Adipose tissue (tissue), 3 donors: Measurements from ENCODE around the gene RWDD4. TPM values are rescaled to one million over a fixed set of nuclear protein-coding genes. Genes with fewer than 3 reads are reported as not detected.
"Not testable (repeated sequence)": the region's sequence is repeated elsewhere in the genome, so short reads cannot be mapped to it uniquely, and the experiment has no call there.

ENCODE experiments used
- H3K27ac ChIP-seq: one replicate; pipeline ENCODE4 v1.5.1; 2013; ENCODE audit warnings: low read depth, low read length
- WGBS, 3 donors: extraction: QIAGEN DNeasy Blood & Tissue Kit; methylation state at CpG; one replicate each; pipeline ENCODE4 v1.1.7; 2013; 5-methylcytosine and 5-hydroxymethylcytosine counted together
- polyA plus RNA-seq, 3 donors: library from polyadenylated mRNA; stranded (reverse); fragments of 200-250 nt; gene quantifications; one replicate each; pipeline ENCODE4 v1.2.3, GENCODE V29; 2013
- donor health status: healthy with polysubstance abuse.
- donor health status: Bipolar disorder and iron deficiency.
- donor health status: healthy.

The RWDD4 gene
- polyA plus RNA-seq, 3 donors = 9.4 to 20.0 (median 11.1) TPM

- 87 to 96% (median 94%) methylated on average over 5 of the region's 5 CpGs for WGBS, 3 donors
- H3K27ac ChIP-seq = no peak overlapping the region
These were observed 20.5 kb downstream of the RWDD4 start for GRCh38 chr4:183638436-183638835.

- no peak overlapping the region for H3K27ac ChIP-seq
- 22 to 88% (median 82%) methylated on average over 3 of the region's 3 CpGs for WGBS, 3 donors
These were observed 21.5 kb downstream of the RWDD4 start for GRCh38 chr4:183637461-183637860.

DNA sequence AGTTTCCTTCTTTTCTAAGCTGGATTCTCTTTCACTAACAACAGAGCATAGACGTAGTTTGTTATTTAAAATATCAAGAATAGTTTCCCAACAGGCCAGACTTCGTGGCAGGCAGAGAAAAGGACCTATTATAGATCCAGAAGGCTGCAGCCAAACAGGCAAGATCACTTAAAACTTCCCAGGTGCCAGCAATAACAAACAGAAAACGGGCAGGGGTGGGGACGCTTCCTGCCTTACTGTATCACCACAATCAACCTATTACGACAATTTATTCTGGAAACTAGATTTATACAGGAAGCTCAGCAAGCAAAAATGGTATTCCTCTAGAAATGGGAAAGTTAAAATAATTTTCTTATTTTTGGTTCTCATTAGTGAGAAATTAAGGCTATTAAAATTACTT, 22.1 kb downstream of the RWDD4 start:
- WGBS, 3 donors = 20 to 71% (median 63%) methylated on average over 5 of the region's 5 CpGs
- no peak overlapping the region for H3K27ac ChIP-seq

GRCh38 chr4:183636503-183636902, 22.5 kb downstream of the RWDD4 start:
- no peak overlapping the region for H3K27ac ChIP-seq
- WGBS, 3 donors = 35 to 94% (median 87%) methylated on average over 8 of the region's 8 CpGs

- H3K27ac ChIP-seq = no peak overlapping the region
- 66 to 86% (median 76%) methylated on average over 5 of the region's 5 CpGs for WGBS, 3 donors
These were observed 23.2 kb downstream of the RWDD4 start for GRCh38 chr4:183635741-183636140.

DNA sequence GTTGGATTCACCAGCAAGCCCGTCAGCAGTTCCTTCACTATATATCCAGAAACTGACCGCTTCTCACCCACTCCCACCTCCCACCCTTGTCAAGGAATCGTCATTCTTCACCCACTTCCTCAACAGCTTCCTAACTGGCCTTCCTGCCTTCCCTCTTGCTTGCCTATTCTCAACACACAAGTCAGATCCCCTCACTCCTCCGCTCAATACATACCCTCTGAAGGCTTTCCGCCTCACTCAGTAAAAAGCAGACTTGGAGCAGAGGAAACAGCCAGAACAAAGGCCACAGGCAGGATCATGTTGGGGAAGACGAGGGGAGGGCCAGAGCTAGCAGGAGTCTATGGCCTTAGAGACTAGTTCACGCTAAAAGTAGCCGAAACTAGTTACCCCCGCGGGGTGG, 23.7 kb downstream of the RWDD4 start:
- H3K27ac ChIP-seq = no peak overlapping the region
- WGBS, 3 donors = 45 to 79% (median 54%) methylated on average over 10 of the region's 10 CpGs

- H3K27ac ChIP-seq = no peak overlapping the region
- 78 to 84% (median 81%) methylated on average over 11 of the region's 11 CpGs for WGBS, 3 donors
These were observed 25.2 kb downstream of the RWDD4 start for GRCh38 chr4:183633476-183634400.

GRCh38 chr4:183632689-183633088, 26.3 kb downstream of the RWDD4 start:
- WGBS, 3 donors = 91 to 94% (median 93%) methylated on average over 12 of the region's 12 CpGs

GRCh38 chr4:183631577-183632198, 27.3 kb downstream of the RWDD4 start:
- WGBS, 3 donors = 50 to 77% (median 72%) methylated on average over 11 of the region's 11 CpGs
- H3K27ac ChIP-seq = no peak overlapping the region

More at GRCh38 chr4:183632689-183633088, 26.3 kb downstream of the RWDD4 start:
- no peak overlapping the region for H3K27ac ChIP-seq

DNA sequence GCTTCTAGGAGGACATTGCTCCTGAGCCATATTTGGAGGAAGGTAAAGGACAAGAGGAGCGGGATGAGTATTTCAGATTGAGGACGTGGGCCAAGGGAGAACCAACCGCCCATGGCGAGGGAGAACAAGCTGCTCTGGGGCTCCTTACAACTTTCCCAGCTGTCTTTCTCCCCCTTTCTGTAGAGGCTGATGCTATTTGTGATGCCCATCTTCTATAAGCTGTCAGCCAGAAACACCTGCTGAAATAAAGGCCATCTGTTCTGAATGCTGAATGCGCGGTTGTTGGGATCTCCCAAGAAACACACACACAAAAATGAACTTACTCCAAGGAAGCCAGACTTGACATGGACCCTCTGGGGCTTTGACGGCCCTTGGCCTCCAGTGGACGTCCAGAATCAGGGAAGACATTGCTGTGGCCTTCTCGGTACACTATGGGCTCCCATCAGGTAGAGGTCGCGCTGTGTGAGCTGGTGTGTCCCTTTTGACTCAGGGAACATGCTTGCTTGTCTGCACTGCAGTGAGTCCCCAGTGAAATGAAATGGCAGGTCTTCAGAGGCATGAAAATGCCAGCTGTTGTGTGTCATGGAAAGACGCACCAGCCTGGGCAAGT, 30.9 kb downstream of the RWDD4 start:
- WGBS, 3 donors = 91 to 95% (median 92%) methylated on average over 12 of the region's 12 CpGs
- H3K27ac ChIP-seq = no peak overlapping the region

DNA sequence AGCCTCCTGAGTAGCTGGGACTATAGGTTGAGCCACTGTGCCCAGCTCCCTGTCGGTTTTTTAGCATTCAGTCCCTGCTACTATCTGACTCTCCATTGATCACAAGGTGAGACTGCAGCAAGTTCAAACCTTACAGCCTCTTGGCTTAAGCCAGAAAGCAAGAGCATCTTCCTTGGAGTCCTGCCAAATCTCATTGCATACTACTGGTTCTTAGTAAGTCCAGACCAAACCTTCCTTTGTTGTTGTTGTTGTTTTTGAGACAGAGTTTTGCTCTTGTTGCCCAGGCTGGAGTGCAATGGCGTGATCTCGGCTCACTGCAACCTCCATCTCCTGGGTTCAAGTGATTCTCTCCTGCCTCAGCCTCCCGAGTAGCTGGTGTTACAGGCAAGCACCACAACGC, 31.7 kb downstream of the RWDD4 start:
- 92 to 94% (median 92%) methylated on average over 5 of the region's 5 CpGs for WGBS, 3 donors
- not testable (repeated sequence) for H3K27ac ChIP-seq

DNA sequence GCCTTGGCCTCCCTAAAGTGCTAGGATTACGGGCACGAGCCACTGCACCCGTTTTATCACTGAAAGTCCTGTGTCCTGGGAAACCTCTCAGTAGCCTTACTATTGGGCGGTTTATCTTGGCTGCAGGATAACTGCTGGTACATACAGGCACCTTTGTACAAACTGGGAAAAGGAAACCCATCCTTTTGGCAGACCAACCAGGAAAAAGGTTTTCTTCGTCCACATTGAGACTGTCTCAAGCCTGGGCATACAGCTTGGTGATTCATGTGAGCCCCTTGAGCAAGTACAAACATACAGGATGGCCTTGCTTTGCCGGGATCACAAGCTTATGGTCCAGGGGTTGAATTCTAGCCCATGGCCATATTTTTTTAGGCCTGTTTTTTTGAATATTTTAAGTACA, 32.8 kb downstream of the RWDD4 start:
- H3K27ac ChIP-seq = no peak overlapping the region
- 65 to 84% (median 79%) methylated on average over 6 of the region's 6 CpGs for WGBS, 3 donors

DNA sequence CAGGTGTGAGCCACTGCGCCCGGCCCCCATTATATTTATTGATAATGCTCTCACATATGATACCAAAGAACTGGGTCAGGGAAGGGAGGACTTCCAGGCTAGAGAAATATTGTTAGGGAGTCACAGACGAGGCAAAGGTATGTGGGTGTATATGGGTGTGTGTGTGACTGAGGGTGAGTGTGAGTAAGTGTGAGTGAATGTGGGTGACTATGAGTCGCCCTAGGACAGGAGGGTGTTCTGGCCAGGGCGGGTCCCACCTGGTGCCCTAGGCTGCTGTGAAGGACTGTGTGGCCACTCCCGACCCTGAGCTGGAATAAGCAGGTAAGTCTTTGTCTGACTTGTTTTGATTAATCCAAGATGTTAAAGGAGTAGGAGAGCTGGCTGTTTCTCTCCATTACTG, 34.4 kb downstream of the RWDD4 start:
- no peak overlapping the region for H3K27ac ChIP-seq
- WGBS, 3 donors = 86 to 92% (median 90%) methylated on average over 6 of the region's 6 CpGs

DNA sequence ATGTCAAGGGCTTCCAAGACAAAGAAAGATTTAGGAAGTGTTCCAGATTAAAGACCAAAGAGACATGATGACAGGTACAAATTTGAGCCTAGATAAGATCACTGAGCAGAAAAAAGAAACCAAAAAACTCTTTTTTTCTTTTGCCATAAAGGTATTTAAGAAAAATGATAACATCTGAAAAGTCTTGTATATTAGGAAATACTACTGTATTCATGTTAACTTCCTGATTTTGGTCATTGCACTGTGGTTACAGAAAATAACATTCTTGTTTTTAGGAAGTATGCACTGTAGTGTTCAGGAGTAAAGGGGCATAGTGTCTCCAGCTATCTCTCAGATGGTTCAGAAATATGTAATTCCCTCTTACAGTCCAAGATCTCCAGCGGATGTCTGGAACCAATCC, 37.1 kb downstream of the RWDD4 start:
- no peak overlapping the region for H3K27ac ChIP-seq
- 45 to 69% (median 50%) methylated on average over 1 of the region's 1 CpG for WGBS, 3 donors

DNA sequence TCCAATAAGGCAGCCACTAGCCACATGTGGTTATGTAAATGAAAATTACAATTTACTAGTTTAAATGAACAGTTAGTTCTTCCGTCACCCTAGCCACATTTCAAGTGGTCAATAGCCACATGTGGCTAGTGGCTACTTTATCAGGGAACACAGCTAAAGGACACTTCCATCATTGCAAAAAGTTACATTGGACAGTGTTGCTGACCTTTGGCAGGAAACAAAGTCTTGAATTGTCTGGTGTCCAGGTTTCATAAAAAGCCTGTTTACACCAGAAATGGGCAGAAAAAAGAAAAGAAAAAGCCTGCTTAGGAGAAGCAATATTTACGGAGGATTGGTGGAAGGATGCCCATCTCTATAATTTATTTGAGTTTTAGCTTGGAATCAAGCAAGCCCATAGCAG, 38.6 kb downstream of the RWDD4 start:
- WGBS, 3 donors = 32 to 74% (median 72%) methylated on average over 2 of the region's 2 CpGs
- no peak overlapping the region for H3K27ac ChIP-seq

DNA sequence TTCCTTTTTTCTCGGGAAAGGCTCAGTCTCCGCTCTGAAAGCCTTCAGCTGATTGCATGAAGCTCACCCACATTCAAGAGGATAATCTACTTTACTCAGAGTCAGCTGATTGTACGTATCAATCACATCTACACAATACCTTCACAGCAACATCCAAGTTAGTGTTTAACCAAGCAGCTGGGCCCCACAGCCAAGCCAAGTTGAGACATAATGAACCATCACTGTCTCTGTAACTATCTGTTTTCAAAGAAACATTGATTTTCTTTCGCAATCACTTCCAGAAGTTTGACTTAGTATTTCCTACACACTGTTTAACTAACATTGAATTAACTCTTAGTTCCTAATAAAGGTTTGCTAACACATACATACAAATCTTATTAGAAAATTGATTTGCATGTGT, 40.3 kb downstream of the RWDD4 start:
- WGBS, 3 donors = 23 to 79% (median 71%) methylated on average over 4 of the region's 4 CpGs
- no peak overlapping the region for H3K27ac ChIP-seq

DNA sequence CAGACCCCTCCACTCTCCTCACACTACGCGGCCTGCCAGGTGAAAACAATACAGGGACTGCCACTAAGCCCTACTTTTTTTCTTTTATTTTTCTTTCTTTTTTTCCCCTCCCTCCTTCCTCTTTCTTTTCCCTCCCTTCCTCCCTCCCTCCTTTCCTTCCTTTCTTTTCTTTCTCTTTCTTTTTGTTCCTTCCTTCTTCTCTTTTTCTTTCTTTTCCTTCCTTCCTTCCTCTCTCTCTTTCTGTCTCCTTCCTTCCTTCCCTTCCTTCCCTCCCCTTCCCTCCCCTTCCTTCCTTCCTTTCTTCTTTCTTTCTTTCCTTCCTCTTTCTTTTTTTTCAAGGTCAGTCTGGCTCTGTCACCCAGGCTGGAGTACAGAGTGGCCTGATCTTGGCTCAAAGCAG, 41.9 kb downstream of the RWDD4 start:
- 94 to 99% (median 98%) methylated on average over 2 of the region's 2 CpGs for WGBS, 3 donors
- H3K27ac ChIP-seq = no peak overlapping the region

DNA sequence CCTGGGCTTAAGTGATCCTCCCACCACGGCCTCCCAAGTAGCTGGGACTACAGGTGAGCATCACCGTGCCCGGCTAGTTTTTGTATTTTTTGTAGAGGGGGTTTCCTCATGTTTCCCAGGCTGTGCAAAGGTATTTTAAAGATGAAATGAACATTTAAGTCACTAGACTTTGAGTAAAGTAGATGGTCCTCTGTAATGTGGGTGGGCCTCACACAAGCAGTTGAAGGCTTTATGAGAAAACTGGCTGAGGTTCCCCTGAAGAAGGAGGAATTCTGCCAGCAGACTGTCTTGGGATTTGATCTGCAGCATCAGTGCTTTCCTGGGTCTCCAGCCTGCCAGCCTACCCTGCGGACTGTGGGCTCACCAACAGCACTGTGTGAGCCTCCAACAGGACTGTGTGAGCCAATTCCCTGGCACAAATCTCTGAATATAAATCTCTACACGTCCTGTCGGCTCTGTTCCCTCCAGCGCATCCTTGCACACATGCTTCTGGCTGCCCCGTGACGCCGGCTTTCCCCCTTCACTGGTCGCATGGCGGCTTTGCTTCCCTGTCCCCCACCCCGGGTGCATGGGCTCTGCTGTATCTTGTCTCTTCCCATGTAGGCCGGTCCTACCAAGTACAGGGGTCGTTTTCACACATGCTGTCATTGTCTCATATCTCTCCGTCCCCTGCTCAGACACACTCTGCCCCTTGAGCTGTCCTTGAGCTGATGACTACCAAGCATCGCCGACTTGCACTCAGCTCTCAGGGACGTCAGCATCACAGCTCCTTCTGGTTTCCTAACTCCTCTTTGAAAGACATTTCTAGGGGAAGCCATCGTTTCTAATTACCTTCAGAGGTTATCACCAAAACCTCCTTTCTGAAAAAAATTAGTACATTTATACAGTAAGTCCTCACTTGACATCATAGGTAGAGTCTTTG, 46.4 kb downstream of the RWDD4 start:
- H3K27ac ChIP-seq = no peak overlapping the region
- WGBS, 3 donors = 89 to 90% (median 90%) methylated on average over 20 of the region's 20 CpGs
